SK-N-SH (cell line): ENCODE results near the gene SRGAP1. TPM values are rescaled to one million over a fixed set of nuclear protein-coding genes. Genes with fewer than 3 reads are reported as not detected.
A peak's percentile ranks its signal among the peaks of the same experiment; 100 is the strongest.

Experiments used
- CTCF ChIA-PET: fragments of 300-600, 350-600 bp; formaldehyde crosslinking; extraction: SDS; loops from one replicate; lab custom pipeline; 2021; lab: Yijun Ruan, JAX
- POLR2A ChIA-PET: fragments of 350-600 bp; sonication (Branson Sonifier 250); formaldehyde crosslinking; extraction: SDS; loops from one replicate; lab custom pipeline; 2020; ENCODE audit warnings: antibody characterized with exemption, inconsistent platforms; lab: Yijun Ruan, JAX
- DNase-seq: peaks from one replicate; pipeline ENCODE4 v3.0.0; 2012
- H2AFZ ChIP-seq: fragments of 200-600 bp; sonication (generic); 2 replicates; pipeline ENCODE4 v1.8.1; 2016; ENCODE audit warnings: antibody characterized with exemption, mild to moderate bottlenecking, low read depth
- H3F3A ChIP-seq: fragments of 200-600 bp; sonication (generic); replicated peaks from 2 replicates; pipeline ENCODE3; 2016; ENCODE audit warnings: antibody characterized with exemption, mild to moderate bottlenecking; ENCODE audit not compliant: insufficient read depth
- H3K27ac ChIP-seq, 2 experiments: fragments of 200-500 bp in 1 of 2; fragments of 200-600 bp in 1 of 2; sonication (Bioruptor generic) in 1 of 2; sonication (generic), shearing (Covaris generic) in 1 of 2; 2 replicates each; pipeline versions ENCODE4 v1.5.1 to v1.6.1; 2014 to 2016; ENCODE audit warnings: low read depth in 2 of 2, inconsistent platforms in 1 of 2, low read length in 1 of 2, mild to moderate bottlenecking in 1 of 2, mixed read lengths in 1 of 2
- H3K27me3 ChIP-seq: fragments of 200-600 bp; sonication (generic), shearing (Covaris generic); 2 replicates; pipeline ENCODE4 v1.6.1; 2016; ENCODE audit warnings: mixed run types; ENCODE audit not compliant: insufficient read depth
- H3K36me3 ChIP-seq, 2 experiments: fragments of 200-500 bp in 1 of 2; fragments of 200-600 bp in 1 of 2; sonication (Bioruptor generic) in 1 of 2; sonication (generic) in 1 of 2; replicated peaks in 1 of 2; 2 replicates each; pipeline versions ENCODE3 to v1.5.1; 2014 to 2016; ENCODE audit warnings: low read length in 1 of 2, mild to moderate bottlenecking in 1 of 2; ENCODE audit not compliant: insufficient read depth in 2 of 2, control insufficient read depth in 1 of 2
- H3K4me1 ChIP-seq, 2 experiments: fragments of 200-500 bp in 1 of 2; fragments of 200-600 bp in 1 of 2; sonication (Bioruptor generic) in 1 of 2; sonication (generic), shearing (Covaris generic) in 1 of 2; 2 replicates each; pipeline versions ENCODE4 v1.5.1 to v1.6.1; 2014 to 2016; ENCODE audit warnings: low read depth in 1 of 2, low read length in 1 of 2, mixed run types in 1 of 2; ENCODE audit not compliant: insufficient read depth in 2 of 2, control insufficient read depth in 1 of 2
- H3K4me2 ChIP-seq: fragments of 200-600 bp; sonication (generic), shearing (Covaris generic); 2 replicates; pipeline ENCODE4 v1.6.1; 2017; ENCODE audit warnings: mixed run types
- H3K4me3 ChIP-seq, 2 experiments: fragments of 200-500 bp in 1 of 2; fragments of 200-600 bp in 1 of 2; sonication (Bioruptor generic) in 1 of 2; sonication (generic), shearing (Covaris generic) in 1 of 2; 2 replicates each; pipeline versions ENCODE4 v1.5.1 to v1.8.1; 2014 to 2016; ENCODE audit warnings: low read depth in 2 of 2, inconsistent platforms in 1 of 2, low read length in 1 of 2, mild to moderate bottlenecking in 1 of 2, mixed read lengths in 1 of 2, moderate library complexity in 1 of 2
- H3K79me2 ChIP-seq: fragments of 200-600 bp; sonication (generic); 2 replicates; pipeline ENCODE4 v1.8.1; 2017; ENCODE audit warnings: mild to moderate bottlenecking; ENCODE audit not compliant: insufficient read depth
- H3K9ac ChIP-seq: fragments of 200-600 bp; sonication (generic); 2 replicates; pipeline ENCODE4 v1.6.1; 2017; ENCODE audit warnings: mixed run types
- H3K9me2 ChIP-seq: fragments of 200-600 bp; sonication (generic); 2 replicates; pipeline ENCODE4 v1.6.1; 2017; ENCODE audit warnings: mixed run types
- H3K9me3 ChIP-seq: fragments of 200-600 bp; sonication (generic); 2 replicates; pipeline ENCODE4 v1.6.1; 2017; ENCODE audit warnings: mixed run types, mild to moderate bottlenecking, moderate library complexity
- H4K20me1 ChIP-seq: fragments of 200-600 bp; sonication (generic); 2 replicates; pipeline ENCODE4 v1.6.1; 2017; ENCODE audit warnings: mild to moderate bottlenecking, mixed run types; ENCODE audit not compliant: insufficient read depth
- CHD2 ChIP-seq: fragments of 150-350 bp; IDR thresholded peaks from 2 replicates; pipeline ENCODE4 v1.6.1; 2018; ENCODE audit warnings: low read length; ENCODE audit not compliant: partially characterized antibody
- ELF1 ChIP-seq: IDR thresholded peaks from 2 replicates; pipeline ENCODE4 v1.4.0; 2012
- EP300 ChIP-seq, 2 experiments: IDR thresholded peaks; 2 replicates each; pipeline versions ENCODE4 v1.4.0 to v1.6.1; 2012; ENCODE audit warnings: borderline replicate concordance in 1 of 2, low read depth in 1 of 2, low read length in 1 of 2
- FOSL2 ChIP-seq: IDR thresholded peaks from 2 replicates; pipeline ENCODE4 v1.4.0; 2012; ENCODE audit warnings: low read depth, mild to moderate bottlenecking, moderate library complexity, borderline replicate concordance
- FOXJ3 ChIP-seq: sonication (generic); formaldehyde crosslinking; IDR thresholded peaks from 2 replicates; pipeline ENCODE4 v1.5.1; 2020; ENCODE audit warnings: mild to moderate bottlenecking, missing genetic modification reagents
- JUND ChIP-seq: IDR thresholded peaks from 2 replicates; pipeline ENCODE4 v1.4.0; 2012
- MEF2A ChIP-seq: IDR thresholded peaks from 2 replicates; pipeline ENCODE4 v1.4.0; 2012; ENCODE audit warnings: low read depth, borderline replicate concordance
- NFIC ChIP-seq: IDR thresholded peaks from 2 replicates; pipeline ENCODE4 v1.4.0; 2012; ENCODE audit warnings: borderline replicate concordance
- NRF1 ChIP-seq: IDR thresholded peaks from 2 replicates; pipeline ENCODE4 v1.6.1; 2012; ENCODE audit warnings: low read depth, mild to moderate bottlenecking, low read length
- RAD21 ChIP-seq: IDR thresholded peaks from 2 replicates; pipeline ENCODE4 v1.6.1; 2012; ENCODE audit warnings: mild to moderate bottlenecking, low read length
- RFX5 ChIP-seq: IDR thresholded peaks from 2 replicates; pipeline ENCODE4 v1.6.1; 2012; ENCODE audit warnings: mild to moderate bottlenecking, improper control_type of control experiment, low read length
- RXRA ChIP-seq: IDR thresholded peaks from 2 replicates; pipeline ENCODE4 v1.4.0; 2012; ENCODE audit warnings: low read depth, mild to moderate bottlenecking, borderline replicate concordance
- SMC3 ChIP-seq: IDR thresholded peaks from 2 replicates; pipeline ENCODE4 v1.6.1; 2012; ENCODE audit warnings: low read depth, low read length, improper control_type of control experiment
- TAF1 ChIP-seq: IDR thresholded peaks from 2 replicates; pipeline ENCODE4 v1.6.1; 2012; ENCODE audit warnings: low read depth, mild to moderate bottlenecking, low read length, moderate library complexity, borderline replicate concordance
- TCF12 ChIP-seq: IDR thresholded peaks from 2 replicates; pipeline ENCODE4 v1.4.0; 2012
- WGBS: methylation state at CpG from one replicate; pipeline ENCODE4 v1.1.6; 2017; ENCODE audit warnings: low lambda C conversion rate; 5-methylcytosine and 5-hydroxymethylcytosine counted together
- polyA plus RNA-seq, 3 experiments: library from polyadenylated mRNA; depleted of rRNA; stranded (reverse); fragments of >200 nt; gene quantifications; 2 replicates each; pipeline ENCODE4 v1.2.3, GENCODE V29; 2012
- TF ChIP-seq, protein P1 (sequence below): IDR thresholded peaks from 2 replicates; pipeline ENCODE4 v1.4.0; 2012; ENCODE audit warnings: low read depth, borderline replicate concordance
- TF ChIP-seq, protein P2 (sequence below): IDR thresholded peaks from 2 replicates; pipeline ENCODE4; 2012
- TF ChIP-seq, protein P3 (sequence below): fragments of 150-350 bp; IDR thresholded peaks from 2 replicates; pipeline ENCODE4 v1.6.1; 2017; ENCODE audit warnings: antibody characterized with exemption, low read length, low read depth, borderline replicate concordance
- TF ChIP-seq, protein P4 (sequence below): fragments of 200-600 bp; sonication (generic); IDR thresholded peaks from 2 replicates; pipeline ENCODE4 v1.6.1; 2017; ENCODE audit warnings: antibody characterized with exemption, mild to moderate bottlenecking, moderate library complexity
- TF ChIP-seq, protein P5 (sequence below): IDR thresholded peaks from 2 replicates; pipeline ENCODE4 v1.4.0; 2012; ENCODE audit warnings: low read depth
- TF ChIP-seq, protein P6 (sequence below): fragments of 150-350 bp; IDR thresholded peaks from 2 replicates; pipeline ENCODE4 v1.6.1; 2016; ENCODE audit warnings: mild to moderate bottlenecking, low read depth, low read length

Gene SRGAP1
- polyA plus RNA-seq, 1 of the 3 experiments (the other 2 are of a cell fraction) = 2.6 TPM

DNA sequence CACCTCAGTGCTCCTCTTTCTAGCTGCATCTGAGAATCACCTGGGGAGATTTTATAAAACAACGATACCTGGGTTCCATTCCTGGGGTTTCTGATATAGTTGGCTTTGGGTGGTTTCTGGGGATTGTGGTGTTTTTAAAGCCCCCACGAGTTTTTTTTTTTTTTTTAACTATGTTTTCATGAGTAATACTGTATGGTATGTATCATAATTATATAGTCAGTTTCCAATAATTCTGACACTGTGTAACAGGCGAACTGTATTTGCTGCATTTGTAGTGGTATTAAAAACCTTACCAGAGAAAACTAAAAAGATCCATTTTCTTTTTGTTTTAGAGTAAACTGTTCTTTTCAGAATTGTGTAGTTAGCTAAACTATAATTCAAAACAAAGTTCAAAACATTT lies 84.9 kb downstream of the SRGAP1 start:
- Histone ChIP-seq H3K27ac (no peak overlapping the region), H3K9me3 (no peaks in the 10 kb centered on the region), H3K4me1 (peaks cover 5 to 9% of the 10 kb centered on the region in 2 experiments; a peak in 3 of 4 replicates), H3K4me2 (no peak overlapping the region), H3K9me2 (no peaks in the 10 kb centered on the region)
- no peak for DNase-seq
- POLR2A ChIA-PET = no interaction called here
- 65% methylated on average over 3 of the region's 3 CpGs for WGBS
- TF ChIP-seq RAD21 (no peak), NRF1 (no peak), MEF2A (no peak), SMC3 (no peak)
- TF ChIP-seq, protein P1, sequence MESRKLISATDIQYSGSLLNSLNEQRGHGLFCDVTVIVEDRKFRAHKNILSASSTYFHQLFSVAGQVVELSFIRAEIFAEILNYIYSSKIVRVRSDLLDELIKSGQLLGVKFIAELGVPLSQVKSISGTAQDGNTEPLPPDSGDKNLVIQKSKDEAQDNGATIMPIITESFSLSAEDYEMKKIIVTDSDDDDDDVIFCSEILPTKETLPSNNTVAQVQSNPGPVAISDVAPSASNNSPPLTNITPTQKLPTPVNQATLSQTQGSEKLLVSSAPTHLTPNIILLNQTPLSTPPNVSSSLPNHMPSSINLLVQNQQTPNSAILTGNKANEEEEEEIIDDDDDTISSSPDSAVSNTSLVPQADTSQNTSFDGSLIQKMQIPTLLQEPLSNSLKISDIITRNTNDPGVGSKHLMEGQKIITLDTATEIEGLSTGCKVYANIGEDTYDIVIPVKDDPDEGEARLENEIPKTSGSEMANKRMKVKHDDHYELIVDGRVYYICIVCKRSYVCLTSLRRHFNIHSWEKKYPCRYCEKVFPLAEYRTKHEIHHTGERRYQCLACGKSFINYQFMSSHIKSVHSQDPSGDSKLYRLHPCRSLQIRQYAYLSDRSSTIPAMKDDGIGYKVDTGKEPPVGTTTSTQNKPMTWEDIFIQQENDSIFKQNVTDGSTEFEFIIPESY = no peak
- TF ChIP-seq, all 33 proteins: peak for 0
- CTCF ChIA-PET = interaction anchor here (1.1 kb wide), 1 partner anchor 184 kb away, joined by 3 read pairs; no protein-coding TSS in a partner anchor
- Histone ChIP-seq H3K36me3 (no peaks in the 10 kb centered on the region), H4K20me1 (no peaks in the 10 kb centered on the region), H3K4me3 (no peak overlapping the region), H3F3A (peaks cover 5% of the 10 kb centered on the region), H3K9ac (no peak overlapping the region), H3K27me3 (no peaks in the 10 kb centered on the region), H3K79me2 (peaks cover 55% of the 10 kb centered on the region), H2AFZ (no peak overlapping the region)

DNA sequence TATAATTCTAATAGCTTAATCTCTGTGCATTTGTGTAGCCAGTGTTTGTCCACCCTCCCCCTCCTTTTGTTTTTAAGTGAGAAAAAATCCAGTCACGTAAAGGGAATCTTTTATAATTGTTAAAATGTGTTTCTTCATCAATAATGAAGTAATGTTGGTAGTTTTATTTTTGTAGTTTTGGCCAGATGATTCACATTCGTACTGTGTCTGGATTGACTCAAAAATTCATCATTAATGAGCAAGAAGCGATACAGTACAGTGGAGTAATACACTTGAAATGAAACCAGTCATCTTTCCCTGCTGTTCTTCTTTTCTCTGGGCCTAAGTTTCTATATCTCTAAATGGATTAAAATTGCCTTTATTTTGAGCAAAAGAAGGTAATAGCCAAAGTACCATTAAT lies 86.5 kb downstream of the SRGAP1 start:
- 0 out of 4 replicates have a peak overlapping the region, but pooled peaks of 1 of the 2 experiments have one; percentile 6 for H3K4me3 ChIP-seq
- H3K27me3 ChIP-seq = no peaks in the 10 kb centered on the region
- WGBS = 18% methylated on average over 3 of the region's 3 CpGs
- ChIA-PET POLR2A (no interaction called here), CTCF (no interaction called here)
- no peak for DNase-seq
- no peaks in the 10 kb centered on the region for H3K9me2 ChIP-seq
- no peak overlapping the region for H2AFZ ChIP-seq
- no peaks in the 10 kb centered on the region for H3K36me3 ChIP-seq
- peak overlapping the region; percentile 14; the same call in 1 of the 2 replicates for H3K9ac ChIP-seq
- H3K4me1 ChIP-seq = peaks cover 4 to 13% of the 10 kb centered on the region in 2 experiments; a peak in 3 of 4 replicates
- peak overlapping the region; percentile 54 for H3K4me2 ChIP-seq
- H3K27ac ChIP-seq = peak overlapping the region; percentile 50 to 71
- H4K20me1 ChIP-seq = no peaks in the 10 kb centered on the region
- peaks cover 53% of the 10 kb centered on the region for H3K79me2 ChIP-seq
- H3F3A ChIP-seq = peaks cover 5% of the 10 kb centered on the region
- no peaks in the 10 kb centered on the region for H3K9me3 ChIP-seq
- TF ChIP-seq, protein P2, sequence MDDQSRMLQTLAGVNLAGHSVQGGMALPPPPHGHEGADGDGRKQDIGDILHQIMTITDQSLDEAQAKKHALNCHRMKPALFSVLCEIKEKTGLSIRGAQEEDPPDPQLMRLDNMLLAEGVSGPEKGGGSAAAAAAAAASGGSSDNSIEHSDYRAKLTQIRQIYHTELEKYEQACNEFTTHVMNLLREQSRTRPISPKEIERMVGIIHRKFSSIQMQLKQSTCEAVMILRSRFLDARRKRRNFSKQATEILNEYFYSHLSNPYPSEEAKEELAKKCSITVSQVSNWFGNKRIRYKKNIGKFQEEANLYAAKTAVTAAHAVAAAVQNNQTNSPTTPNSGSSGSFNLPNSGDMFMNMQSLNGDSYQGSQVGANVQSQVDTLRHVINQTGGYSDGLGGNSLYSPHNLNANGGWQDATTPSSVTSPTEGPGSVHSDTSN = peak; percentile 72; the same call in 1 of the 2 replicates
- no peak for TF ChIP-seq TAF1
- TF ChIP-seq JUND = peak; percentile 43; the same call in 1 of the 2 replicates
- TF ChIP-seq, protein P3, sequence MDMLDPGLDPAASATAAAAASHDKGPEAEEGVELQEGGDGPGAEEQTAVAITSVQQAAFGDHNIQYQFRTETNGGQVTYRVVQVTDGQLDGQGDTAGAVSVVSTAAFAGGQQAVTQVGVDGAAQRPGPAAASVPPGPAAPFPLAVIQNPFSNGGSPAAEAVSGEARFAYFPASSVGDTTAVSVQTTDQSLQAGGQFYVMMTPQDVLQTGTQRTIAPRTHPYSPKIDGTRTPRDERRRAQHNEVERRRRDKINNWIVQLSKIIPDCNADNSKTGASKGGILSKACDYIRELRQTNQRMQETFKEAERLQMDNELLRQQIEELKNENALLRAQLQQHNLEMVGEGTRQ = no peak
- peak; percentile 60; the same call in 1 of the 2 replicates for TF ChIP-seq FOSL2
- peak; percentile 95 for TF ChIP-seq TCF12
- no peak for TF ChIP-seq SMC3
- TF ChIP-seq, protein P4, sequence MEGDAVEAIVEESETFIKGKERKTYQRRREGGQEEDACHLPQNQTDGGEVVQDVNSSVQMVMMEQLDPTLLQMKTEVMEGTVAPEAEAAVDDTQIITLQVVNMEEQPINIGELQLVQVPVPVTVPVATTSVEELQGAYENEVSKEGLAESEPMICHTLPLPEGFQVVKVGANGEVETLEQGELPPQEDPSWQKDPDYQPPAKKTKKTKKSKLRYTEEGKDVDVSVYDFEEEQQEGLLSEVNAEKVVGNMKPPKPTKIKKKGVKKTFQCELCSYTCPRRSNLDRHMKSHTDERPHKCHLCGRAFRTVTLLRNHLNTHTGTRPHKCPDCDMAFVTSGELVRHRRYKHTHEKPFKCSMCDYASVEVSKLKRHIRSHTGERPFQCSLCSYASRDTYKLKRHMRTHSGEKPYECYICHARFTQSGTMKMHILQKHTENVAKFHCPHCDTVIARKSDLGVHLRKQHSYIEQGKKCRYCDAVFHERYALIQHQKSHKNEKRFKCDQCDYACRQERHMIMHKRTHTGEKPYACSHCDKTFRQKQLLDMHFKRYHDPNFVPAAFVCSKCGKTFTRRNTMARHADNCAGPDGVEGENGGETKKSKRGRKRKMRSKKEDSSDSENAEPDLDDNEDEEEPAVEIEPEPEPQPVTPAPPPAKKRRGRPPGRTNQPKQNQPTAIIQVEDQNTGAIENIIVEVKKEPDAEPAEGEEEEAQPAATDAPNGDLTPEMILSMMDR = no peak
- TF ChIP-seq EP300 (IDR thresholded peaks at IDR 0.05; ENCODE audit: borderline replicate concordance in 1 of 2, low read depth in 1 of 2, low read length in 1 of 2) = 0 out of 4 replicates have a peak, but pooled peaks of 1 of the 2 experiments have one; percentile 31
- no peak for TF ChIP-seq RXRA
- TF ChIP-seq, protein P5, sequence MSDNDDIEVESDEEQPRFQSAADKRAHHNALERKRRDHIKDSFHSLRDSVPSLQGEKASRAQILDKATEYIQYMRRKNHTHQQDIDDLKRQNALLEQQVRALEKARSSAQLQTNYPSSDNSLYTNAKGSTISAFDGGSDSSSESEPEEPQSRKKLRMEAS = no peak
- TF ChIP-seq NFIC = peak; percentile 10; the same call in 1 of the 2 replicates
- no peak for TF ChIP-seq RFX5
- TF ChIP-seq CHD2 = no peak
- TF ChIP-seq, protein P6, sequence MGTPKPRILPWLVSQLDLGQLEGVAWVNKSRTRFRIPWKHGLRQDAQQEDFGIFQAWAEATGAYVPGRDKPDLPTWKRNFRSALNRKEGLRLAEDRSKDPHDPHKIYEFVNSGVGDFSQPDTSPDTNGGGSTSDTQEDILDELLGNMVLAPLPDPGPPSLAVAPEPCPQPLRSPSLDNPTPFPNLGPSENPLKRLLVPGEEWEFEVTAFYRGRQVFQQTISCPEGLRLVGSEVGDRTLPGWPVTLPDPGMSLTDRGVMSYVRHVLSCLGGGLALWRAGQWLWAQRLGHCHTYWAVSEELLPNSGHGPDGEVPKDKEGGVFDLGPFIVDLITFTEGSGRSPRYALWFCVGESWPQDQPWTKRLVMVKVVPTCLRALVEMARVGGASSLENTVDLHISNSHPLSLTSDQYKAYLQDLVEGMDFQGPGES = no peak
- no peak for TF ChIP-seq NRF1
- no peak for TF ChIP-seq FOXJ3 (CRISPR knock-in tag)
- TF ChIP-seq ELF1 = no peak
